ENCODE results near the gene ANKRA2.
"Not testable (repeated sequence)": the region's sequence is repeated elsewhere in the genome, so short reads cannot be mapped to it uniquely, and the experiment has no call there.

ANKRA2 gene

GRCh38 chr5:73545403-73545779 lies 20.0 kb downstream of the ANKRA2 start:
- DNase-seq, result no peak

GRCh38 chr5:73544429-73545402 lies 20.7 kb downstream of the ANKRA2 start:
- no peak for DNase-seq

- no peak for DNase-seq
Measured at GRCh38 chr5:73542020-73542419, 23.4 kb downstream of the ANKRA2 start.

DNA sequence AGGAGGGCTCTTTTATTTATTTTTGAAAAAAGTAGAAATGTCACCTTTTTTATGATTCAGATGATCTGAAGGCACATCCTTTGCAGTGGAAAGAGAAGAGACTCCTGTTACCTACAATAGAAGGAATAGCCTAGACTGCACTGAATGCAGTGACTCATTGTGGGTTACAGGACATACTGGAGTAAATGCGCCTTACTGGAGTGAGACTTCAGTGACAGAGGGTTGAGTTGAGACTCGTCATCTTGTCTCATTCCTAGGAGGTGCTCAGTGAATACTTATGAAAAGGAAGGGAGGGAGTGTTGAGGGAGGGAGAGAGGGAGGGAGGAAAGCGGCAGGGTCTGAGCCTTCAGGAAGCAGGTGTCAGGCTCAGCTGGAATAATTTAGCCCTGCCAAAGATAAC lies 25.2 kb downstream of the ANKRA2 start:
- DNase-seq, result no peak

DNA sequence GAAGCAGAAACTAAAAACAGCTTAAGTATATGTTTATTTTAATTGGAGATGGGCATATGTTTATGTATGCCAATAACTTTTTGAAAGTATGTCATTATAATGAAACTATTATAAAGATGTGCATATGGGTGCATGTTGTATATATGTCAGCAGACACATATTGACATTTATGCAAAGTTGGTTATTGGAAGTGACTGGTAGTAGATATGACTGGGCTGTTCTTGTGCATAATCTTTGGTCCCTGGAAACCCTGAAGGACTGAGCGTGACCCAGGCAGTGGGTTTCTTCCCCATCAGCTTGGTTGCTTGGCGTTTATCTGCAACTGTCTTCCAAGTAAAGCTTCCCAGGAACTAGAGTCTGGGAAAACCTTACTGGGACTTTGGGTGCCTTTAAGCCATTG lies 25.7 kb downstream of the ANKRA2 start:
- no peak for DNase-seq

GRCh38 chr5:73534971-73535370 lies 30.5 kb downstream of the ANKRA2 start:
- DNase-seq, result no peak

- no peak for DNase-seq
Measured at GRCh38 chr5:73534011-73534644, 31.3 kb downstream of the ANKRA2 start.

- DNase-seq, result no peak
Measured at GRCh38 chr5:73532195-73532594, 33.2 kb downstream of the ANKRA2 start.

DNA sequence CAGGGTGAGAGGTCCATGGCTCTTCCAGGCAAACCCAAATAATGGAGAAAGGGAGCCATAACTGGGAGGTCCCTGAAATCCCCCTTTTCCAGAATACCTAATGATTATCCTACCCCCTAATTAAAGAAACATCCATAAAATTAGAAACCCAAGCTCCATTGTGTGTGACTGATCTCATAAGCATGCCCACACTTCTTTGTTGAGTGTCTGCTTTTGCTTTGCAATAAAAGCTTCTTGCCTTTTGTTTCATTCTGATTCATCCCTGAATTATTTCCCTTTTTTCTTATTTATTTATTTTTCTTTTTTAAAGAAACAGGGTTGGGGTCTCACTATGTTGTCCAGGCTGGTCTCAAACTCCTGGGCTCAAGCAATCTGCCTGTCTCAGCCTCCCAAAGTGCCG lies 34.1 kb downstream of the ANKRA2 start:
- no peak for DNase-seq

DNA sequence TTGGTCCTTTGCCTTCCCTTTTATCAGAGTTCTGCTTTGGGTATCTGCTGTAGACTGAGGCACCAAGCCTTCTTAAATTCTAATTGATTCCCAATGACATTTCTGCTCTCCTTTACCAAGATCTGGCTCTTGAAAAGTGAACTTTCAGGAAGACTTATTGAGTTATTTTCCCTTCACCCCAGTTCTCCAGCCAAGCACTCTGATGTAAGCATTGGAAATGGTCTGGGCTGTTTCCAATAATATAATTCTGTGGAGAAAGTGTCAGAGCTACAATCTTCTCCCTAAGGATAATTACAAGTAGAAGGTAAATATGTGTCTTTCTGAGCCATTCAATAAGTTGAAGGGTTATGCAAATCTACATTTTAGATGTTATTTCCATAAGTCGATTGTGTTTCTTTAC lies 36.4 kb downstream of the ANKRA2 start:
- DNase-seq, result no peak

DNA sequence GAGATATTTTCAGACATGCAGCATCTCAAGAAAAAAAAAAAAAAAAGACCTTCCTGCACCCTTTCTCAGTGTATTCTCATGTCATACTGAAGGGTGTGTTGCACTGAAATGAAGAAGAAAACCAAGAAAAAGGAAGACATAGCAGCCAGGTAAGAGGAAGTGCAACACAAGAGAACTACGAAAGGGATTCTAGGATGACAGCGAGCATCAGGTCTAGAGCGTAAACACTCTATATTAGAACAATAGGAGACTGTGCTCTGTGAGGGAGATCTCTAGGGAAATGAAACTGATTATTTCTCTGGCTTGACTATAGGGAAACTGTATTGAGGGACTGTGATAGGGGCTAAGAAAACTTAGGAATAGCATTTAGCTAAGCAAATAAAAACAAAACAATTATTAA lies 37.2 kb downstream of the ANKRA2 start:
- no peak for DNase-seq

DNA sequence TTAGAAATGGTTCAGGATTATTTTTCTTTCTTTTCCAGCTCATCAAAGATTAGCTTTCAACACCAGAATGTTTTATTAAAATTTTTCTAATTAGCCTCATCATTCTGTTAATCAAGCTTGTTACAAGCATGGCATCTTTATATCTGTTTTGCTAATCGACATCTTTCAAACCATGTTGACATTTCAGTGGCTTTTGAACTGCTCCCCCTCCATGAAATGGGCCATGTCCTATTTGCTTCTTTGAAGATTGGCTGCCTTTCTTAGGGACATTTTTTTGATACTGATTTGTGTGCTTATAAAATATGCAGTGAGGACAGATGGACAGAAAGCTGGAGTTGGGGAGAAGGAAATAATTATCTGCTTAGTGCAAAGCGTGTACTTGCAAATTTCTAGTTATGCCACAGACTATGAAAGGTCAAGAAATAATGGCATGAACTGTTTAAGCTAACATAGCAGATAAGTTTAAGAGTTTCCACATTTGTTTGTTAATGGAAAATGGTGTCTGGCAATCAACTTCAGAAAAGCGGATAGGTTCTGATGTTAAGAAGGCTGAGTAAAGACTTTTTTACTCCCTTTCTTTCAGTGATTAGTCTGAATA lies 39.7 kb downstream of the ANKRA2 start:
- DNase-seq, result no peak

DNA sequence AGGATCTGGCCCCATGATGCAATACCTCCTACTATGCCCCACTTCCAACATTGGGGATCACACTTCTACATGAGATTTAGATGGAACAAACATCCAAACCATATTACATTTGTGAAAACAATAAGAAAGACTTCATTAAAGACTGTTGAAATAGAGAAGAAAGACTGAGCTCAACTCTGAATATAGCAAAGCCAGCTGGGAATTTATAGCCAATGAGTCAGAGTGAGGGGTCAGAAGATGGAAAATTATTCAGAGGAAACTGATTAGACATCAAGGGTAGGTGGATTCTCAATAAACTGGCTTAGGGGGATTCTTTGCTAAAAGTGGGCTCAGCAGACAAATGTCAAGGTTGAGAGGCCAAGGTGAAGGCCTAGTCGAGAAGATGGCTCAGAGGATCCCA lies 41.6 kb downstream of the ANKRA2 start:
- DNase-seq, result no peak

DNA sequence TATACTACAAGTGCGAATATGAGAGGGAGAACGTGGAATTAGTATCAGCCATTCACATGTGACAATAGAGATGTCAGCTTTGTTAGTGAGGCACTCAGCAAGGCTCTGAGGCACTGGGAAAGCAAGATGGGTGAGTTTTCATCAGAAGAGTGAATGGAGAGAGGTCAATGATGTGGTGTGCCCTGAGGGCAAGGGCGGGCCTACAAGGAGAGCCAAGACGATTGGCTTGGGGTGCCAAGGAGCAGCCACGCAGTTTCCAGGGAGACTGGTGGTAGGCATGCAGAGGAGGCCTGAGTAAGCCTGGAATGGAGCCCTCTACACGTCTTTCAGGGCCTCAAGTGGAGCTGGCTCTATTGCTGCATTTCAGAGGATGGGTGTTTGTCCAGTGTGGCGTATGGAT lies 42.5 kb downstream of the ANKRA2 start:
- no peak for DNase-seq

- peak; percentile 24 to 66 for DNase-seq
Measured at GRCh38 chr5:73519531-73520283, 45.7 kb downstream of the ANKRA2 start.

DNA sequence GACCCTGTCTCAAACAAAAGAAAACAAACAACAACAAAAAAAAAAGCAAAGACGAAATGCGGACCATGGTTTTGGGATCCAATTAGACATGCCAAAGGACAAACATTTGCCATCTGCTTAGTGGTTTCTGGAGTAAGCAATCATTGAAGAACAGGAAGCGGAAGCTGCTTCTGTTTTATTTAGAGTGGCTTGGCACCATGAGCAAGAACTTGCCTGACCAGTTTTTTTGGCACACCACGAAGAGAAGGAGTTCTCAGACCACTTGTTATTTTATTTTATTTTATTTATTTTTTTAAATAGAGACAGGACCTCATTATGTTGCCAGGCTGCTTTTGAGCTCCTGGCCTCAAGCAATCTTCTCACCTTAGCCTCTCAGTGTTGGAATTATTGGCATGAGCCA lies 50.2 kb downstream of the ANKRA2 start:
- no peak for DNase-seq

DNA sequence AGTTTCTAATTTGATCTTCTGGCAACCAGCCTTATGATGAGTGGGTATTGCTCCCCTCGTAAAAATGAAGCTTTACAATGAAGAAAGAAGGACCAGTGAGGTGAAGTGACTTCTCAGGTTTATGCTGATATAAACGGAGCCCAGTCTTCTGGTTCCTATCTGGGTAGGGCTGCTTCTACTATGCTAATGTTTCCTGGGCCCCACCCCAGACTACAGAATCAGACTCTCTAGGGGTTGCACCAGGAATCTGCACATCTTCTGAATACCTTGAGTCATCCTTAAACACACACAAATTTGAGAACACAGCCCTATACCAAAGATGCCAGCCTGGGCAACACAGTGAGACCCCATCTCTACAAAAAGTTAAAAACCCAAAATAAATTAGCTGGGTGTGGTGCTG lies 51.0 kb downstream of the ANKRA2 start:
- no peak for DNase-seq

- no peak for DNase-seq
Measured at GRCh38 chr5:73513996-73514395, 51.4 kb downstream of the ANKRA2 start.

DNA sequence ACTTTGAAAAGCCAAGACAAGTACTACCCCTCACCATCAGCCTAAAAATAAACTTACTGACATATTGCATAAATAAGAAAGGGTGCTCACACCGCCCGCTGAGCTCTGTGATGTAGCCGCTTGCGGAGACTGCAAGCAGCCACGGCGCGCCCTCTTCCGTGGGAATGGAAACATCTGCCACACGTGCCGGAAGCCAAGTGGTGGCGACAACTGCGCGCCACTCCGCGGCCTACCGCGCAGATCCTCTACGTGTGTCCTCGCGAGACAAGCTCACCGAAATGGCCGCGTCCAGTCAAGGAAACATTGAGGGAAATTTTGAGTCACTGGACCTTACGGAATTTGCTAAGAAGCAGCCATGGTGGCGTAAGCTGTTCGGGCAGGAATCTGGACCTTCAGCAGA lies 56.9 kb downstream of the ANKRA2 start:
- DNase-seq, result not testable (repeated sequence)

DNA sequence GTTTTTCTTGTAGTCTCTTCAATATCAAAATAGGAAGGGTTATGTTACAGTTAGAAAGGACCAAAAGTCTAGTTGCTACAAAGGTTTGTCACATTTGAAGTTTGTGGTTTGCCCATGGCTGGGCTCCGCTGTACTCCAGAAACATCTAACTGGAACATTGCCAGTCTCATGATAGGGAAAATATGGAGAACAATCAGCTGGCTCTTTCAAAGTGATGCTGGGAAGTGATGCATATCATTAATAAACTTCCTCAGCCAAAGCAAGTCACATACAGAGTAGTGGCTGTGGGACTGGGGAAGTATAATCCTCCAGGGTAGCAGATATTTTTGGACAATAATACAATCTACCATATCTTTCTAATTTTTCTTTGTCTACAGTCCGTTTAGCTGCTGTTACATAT lies 58.4 kb downstream of the ANKRA2 start:
- DNase-seq, result no peak

- DNase-seq, result no peak
Measured at GRCh38 chr5:73506459-73506955, 58.9 kb downstream of the ANKRA2 start.
